ENCODE measurements around the gene C12orf57.

- TF ChIP-seq CTCF (conservative IDR thresholded peaks at IDR 0.05) (no peak), ZFX (IDR thresholded peaks at IDR 0.05) (no peak)
Measured at GRCh38 chr12:6914947-6915788, 28.7 kb upstream of the C12orf57 start.
